Nephron (organoid): ENCODE results near the gene GSTM3.

Experiments
- H3K27ac Mint-ChIP-seq, 3 experiments: 2 replicates each; pipeline ENCODE4 v1.8.0; 2020; ENCODE audit warnings: mixed read lengths in 3 of 3, mild to moderate bottlenecking in 2 of 3, moderate library complexity in 1 of 3
- H3K27me3 Mint-ChIP-seq: 2 replicates; pipeline ENCODE4 v1.8.0; 2021; ENCODE audit warnings: low read depth, mild to moderate bottlenecking, moderate library complexity, mixed read lengths
- H3K36me3 Mint-ChIP-seq: 2 replicates; pipeline ENCODE4 v1.8.0; 2020; ENCODE audit warnings: low read depth, mixed read lengths
- H3K4me1 Mint-ChIP-seq: 2 replicates; pipeline ENCODE4 v1.8.0; 2020; ENCODE audit warnings: mixed read lengths
- H3K4me3 Mint-ChIP-seq, 3 experiments: 2 replicates each; pipeline ENCODE4 v1.8.0; 2020; ENCODE audit warnings: mild to moderate bottlenecking in 3 of 3, mixed read lengths in 3 of 3, moderate library complexity in 2 of 3
- H3K9me3 Mint-ChIP-seq: 2 replicates; pipeline ENCODE4 v1.8.0; 2020; ENCODE audit warnings: mixed read lengths
- CTCF ChIP-seq, 3 experiments: fragments of 200-600 bp; sonication (generic); IDR thresholded peaks; one replicate each; pipeline ENCODE4 v1.5.0; 2021; ENCODE audit warnings: antibody characterized with exemption in 3 of 3; ENCODE audit not compliant: unreplicated experiment in 3 of 3

Gene GSTM3

DNA sequence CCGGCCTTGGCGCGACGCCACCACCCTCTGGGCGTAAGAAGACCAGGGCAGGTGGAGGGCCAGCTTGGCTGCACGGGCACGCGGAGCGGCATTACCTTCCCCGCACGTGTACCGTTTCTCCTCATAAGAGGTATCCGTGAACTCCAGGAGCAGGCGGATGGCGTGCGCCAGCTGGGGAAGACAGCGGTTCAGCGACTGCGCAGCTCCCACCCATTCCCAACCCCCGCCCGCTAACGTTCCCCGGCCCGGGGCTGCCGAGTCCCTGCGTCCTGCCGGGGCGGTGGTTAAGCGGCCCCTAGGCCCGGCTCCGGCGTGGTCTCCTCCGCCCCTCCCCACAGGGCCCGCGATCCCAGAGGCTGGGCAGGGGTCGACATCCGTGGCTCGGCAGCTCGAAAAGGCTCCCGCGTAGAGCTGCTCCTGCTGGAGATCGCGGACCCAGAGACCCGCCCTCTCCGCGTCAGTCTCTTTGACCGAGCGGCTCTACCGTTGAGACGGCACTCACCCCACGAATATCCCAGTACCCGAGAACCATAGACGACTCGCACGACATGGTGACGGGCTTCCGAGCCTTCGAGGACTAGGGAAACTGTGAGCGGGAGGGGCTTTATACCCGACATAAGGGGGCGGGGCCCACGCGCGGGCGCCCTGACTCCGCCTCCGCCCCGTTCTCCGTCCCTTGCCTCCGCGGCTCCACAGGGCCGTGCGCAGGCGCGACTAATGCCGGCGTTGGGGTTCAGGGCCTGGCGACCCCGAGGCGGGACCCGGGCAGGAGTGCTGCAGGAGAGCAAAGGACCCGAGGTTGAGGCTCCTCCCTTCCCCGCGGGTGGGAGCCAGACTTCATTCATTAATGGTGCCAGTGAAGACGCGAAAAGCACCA, 862 bp downstream of the GSTM3 start:
- Mint-ChIP-seq H3K27me3 (peaks cover 8% of the 10 kb centered on the region), H3K27ac (peak overlapping the region; percentile 14 to 90 (median 69)), H3K36me3 (peaks cover 26% of the 10 kb centered on the region), H3K4me1 (peaks cover 11% of the 10 kb centered on the region), H3K9me3 (no peaks in the 10 kb centered on the region), H3K4me3 (peak overlapping the region; percentile 81 to 90 (median 86))
- no peak for TF ChIP-seq CTCF (IDR thresholded peaks at IDR 0.05; ENCODE audit: unreplicated experiment in 3 of 3)

DNA sequence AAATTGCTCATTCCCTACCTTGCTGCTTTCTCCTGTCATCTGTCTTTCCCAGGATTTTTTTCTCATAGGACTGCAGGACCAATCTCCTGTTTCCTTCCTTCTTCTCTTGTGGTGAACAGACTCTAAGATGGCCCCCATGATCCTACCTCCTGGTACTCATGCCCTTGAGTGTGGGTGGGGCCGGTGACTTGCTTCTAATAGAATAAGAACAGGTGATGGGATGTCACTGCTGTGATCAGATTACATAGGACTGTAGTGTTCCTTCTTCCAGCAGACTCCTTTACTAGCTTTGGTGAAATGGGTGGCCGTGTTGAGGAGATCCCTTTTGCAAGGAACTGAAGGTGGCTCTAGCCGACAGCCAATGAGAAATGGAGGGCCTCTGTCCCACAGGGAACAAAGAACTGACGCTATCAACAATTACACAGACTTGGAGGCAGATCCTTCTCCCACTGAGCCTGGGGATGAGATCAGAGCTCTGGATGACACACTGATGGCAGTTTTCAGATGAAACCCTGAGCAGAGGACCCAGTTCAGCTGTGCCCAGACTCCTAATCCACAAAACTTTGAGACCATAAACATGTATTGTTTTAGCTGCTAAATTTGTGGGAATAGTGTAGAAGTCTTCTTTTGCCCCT, 7.5 kb downstream of the GSTM3 start:
- TF ChIP-seq CTCF (IDR thresholded peaks at IDR 0.05; ENCODE audit: unreplicated experiment in 3 of 3) = no peak
- H3K27ac Mint-ChIP-seq = peak overlapping the region; percentile 23 to 93 (median 81)
- peak overlapping the region; percentile 3 to 48 (median 33) for H3K4me3 Mint-ChIP-seq
- peaks cover 37% of the 10 kb centered on the region for H3K4me1 Mint-ChIP-seq
- no peaks in the 10 kb centered on the region for H3K9me3 Mint-ChIP-seq
- peaks cover 35% of the 10 kb centered on the region for H3K36me3 Mint-ChIP-seq
- H3K27me3 Mint-ChIP-seq = peaks cover 5% of the 10 kb centered on the region

DNA sequence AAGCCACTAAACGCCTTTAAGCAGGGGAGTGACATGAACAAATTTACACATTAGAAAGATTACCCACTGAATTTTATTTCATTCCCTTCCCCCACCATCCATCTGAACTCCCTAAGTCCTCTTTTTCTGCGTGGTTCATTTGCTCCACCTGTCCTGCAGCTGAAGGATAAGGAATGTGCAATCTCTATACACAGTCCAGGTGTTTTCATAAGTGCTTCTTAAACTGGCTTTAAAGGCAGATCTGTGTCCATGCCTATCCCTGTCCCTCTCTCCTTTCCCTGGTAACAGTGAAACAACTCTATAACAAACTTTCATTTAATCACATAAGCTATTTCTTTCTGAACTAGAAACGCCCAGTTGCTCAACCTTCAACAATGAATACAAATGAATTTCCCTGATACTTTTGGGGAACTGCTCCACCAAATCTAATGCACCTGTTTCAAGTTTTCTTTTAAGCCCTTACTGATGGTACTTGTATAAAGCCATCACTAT, 8.4 kb downstream of the GSTM3 start:
- Mint-ChIP-seq H3K4me3 (peak overlapping the region; percentile 3 to 40 (median 9)), H3K27me3 (peaks cover 5% of the 10 kb centered on the region), H3K27ac (peak overlapping the region; percentile 23 to 93 (median 81)), H3K9me3 (no peaks in the 10 kb centered on the region), H3K4me1 (peaks cover 37% of the 10 kb centered on the region), H3K36me3 (peaks cover 25% of the 10 kb centered on the region)
- no peak for TF ChIP-seq CTCF (IDR thresholded peaks at IDR 0.05; ENCODE audit: unreplicated experiment in 3 of 3)

GRCh38 chr1:109730666-109731065, 10.2 kb downstream of the GSTM3 start:
- H3K4me1 Mint-ChIP-seq = peaks cover 47% of the 10 kb centered on the region
- peaks cover 14% of the 10 kb centered on the region for H3K36me3 Mint-ChIP-seq
- peaks cover 5% of the 10 kb centered on the region for H3K27me3 Mint-ChIP-seq
- no peak for TF ChIP-seq CTCF (IDR thresholded peaks at IDR 0.05; ENCODE audit: unreplicated experiment in 3 of 3)
- H3K4me3 Mint-ChIP-seq = no peak overlapping the region
- H3K27ac Mint-ChIP-seq = peak overlapping the region; percentile 63 to 93 (median 81)
- H3K9me3 Mint-ChIP-seq = no peaks in the 10 kb centered on the region

DNA sequence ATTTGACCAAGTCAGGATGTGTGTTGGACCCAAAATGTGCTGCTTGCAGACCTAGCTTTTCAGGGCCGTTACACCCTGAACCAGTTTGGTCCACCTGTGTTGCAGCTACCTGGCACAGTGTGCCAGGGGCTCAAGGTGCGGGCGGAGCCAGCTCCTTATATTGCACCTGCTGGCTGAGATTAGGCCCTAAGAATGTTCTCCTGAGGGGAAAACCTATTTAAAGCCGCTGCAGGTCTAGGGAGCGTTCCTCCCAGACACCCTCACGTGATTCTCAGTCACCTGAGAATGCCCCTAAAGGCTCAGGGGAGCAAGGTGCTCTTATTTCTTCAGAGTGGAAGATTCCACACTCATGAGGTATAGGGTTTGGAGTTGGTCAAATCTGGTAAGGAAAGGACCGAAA, 12.0 kb downstream of the GSTM3 start:
- no peaks in the 10 kb centered on the region for H3K36me3 Mint-ChIP-seq
- H3K4me3 Mint-ChIP-seq = no peak overlapping the region
- no peak for TF ChIP-seq CTCF (IDR thresholded peaks at IDR 0.05; ENCODE audit: unreplicated experiment in 3 of 3)
- peak overlapping the region in 2 of 3 experiments; percentile 72 to 86 for H3K27ac Mint-ChIP-seq
- no peaks in the 10 kb centered on the region for H3K9me3 Mint-ChIP-seq
- H3K27me3 Mint-ChIP-seq = peaks cover 5% of the 10 kb centered on the region
- H3K4me1 Mint-ChIP-seq = peaks cover 43% of the 10 kb centered on the region
